Measurements from ENCODE around the gene PDAP1.
A peak's percentile ranks its signal among the peaks of the same experiment; 100 is the strongest.

The PDAP1 gene

DNA sequence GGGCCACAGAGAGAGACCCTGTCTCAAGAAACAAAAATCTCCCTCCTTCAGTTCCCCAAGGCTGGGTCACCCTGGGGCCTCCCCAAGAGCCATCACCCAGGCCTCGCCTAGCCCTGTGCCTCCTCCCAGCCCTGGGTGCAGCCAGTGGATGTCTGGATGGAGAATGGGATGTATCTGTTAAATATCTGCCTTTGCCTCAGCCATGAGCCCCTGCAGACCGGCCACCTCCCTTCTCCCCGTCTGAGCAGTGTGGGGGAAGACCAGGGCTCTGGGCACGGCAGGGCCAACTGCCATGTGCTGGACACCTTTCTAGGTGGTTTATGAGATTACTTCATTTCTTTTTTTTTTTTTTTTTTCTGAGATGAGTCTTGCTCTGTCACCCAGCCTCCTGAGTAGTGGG lies 23.9 kb downstream of the PDAP1 start:
- H3K4me3 ChIP-seq (ENCODE audit: low read length): no peak overlapping the region
- TF ChIP-seq, protein P1, sequence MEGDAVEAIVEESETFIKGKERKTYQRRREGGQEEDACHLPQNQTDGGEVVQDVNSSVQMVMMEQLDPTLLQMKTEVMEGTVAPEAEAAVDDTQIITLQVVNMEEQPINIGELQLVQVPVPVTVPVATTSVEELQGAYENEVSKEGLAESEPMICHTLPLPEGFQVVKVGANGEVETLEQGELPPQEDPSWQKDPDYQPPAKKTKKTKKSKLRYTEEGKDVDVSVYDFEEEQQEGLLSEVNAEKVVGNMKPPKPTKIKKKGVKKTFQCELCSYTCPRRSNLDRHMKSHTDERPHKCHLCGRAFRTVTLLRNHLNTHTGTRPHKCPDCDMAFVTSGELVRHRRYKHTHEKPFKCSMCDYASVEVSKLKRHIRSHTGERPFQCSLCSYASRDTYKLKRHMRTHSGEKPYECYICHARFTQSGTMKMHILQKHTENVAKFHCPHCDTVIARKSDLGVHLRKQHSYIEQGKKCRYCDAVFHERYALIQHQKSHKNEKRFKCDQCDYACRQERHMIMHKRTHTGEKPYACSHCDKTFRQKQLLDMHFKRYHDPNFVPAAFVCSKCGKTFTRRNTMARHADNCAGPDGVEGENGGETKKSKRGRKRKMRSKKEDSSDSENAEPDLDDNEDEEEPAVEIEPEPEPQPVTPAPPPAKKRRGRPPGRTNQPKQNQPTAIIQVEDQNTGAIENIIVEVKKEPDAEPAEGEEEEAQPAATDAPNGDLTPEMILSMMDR (IDR thresholded peaks at IDR 0.05; ENCODE audit: low read depth, low read length, poor library complexity, severe bottlenecking): no peak
- TF ChIP-seq EZH2phosphoT487 (IDR thresholded peaks at IDR 0.05; ENCODE audit: borderline replicate concordance, low read length): no peak
- peaks cover 12% of the 10 kb centered on the region for H3F3A ChIP-seq (ENCODE audit: control insufficient read depth, insufficient read depth)
- peak overlapping the region; percentile 10 for H3K27ac ChIP-seq (ENCODE audit: low read depth, low read length)
- H3K79me2 ChIP-seq (ENCODE audit: control insufficient read depth, low read length): peaks cover 53% of the 10 kb centered on the region
- peaks cover 72% of the 10 kb centered on the region for H3K36me3 ChIP-seq (ENCODE audit: control insufficient read depth, low read length)
- peaks cover 46% of the 10 kb centered on the region for H3K4me1 ChIP-seq (ENCODE audit: control insufficient read depth, low read length)
- H3K27me3 ChIP-seq (ENCODE audit: control insufficient read depth, low read length): no peaks in the 10 kb centered on the region
- H3K9me2 ChIP-seq (replicated peaks; ENCODE audit: control insufficient read depth, low read length): no peaks in the 10 kb centered on the region
- H3K9me3 ChIP-seq (ENCODE audit: control insufficient read depth, insufficient read depth, low read length): no peaks in the 10 kb centered on the region
- H4K20me1 ChIP-seq (ENCODE audit: control insufficient read depth, insufficient read depth, low read depth, low read length): no peaks in the 10 kb centered on the region
- peak overlapping the region; percentile 22; the same call in 1 of the 2 replicates for H3K4me2 ChIP-seq (ENCODE audit: low read length)

DNA sequence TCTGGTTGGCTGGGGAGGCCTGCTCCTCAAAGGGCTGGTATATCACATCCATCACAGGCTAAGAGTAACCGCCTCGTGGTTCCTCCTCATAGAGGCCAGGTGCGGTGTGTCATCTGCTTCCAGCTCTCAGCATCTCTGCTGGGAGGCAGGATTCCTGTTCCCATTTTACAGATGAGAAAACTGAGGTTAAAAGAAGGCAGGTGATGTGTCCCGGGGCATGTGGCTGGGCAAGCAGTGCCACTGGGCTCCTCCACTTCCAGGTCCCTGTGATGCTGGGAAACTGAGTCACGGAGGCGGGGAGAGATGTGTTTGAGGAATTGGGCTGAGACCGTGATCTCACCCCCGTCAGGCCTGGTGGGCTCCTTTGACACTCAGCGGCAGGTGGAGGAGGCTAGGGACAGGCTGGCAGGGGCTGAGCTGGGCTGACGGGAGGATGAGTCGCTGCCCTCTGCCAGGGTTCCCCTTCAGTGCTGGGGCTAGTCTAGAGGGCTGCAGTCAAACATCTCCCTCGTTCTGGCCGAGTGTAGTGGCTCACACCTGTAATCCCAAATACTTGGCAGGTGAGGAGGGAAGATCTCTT lies 24.5 kb downstream of the PDAP1 start:
- H4K20me1 ChIP-seq (ENCODE audit: control insufficient read depth, insufficient read depth, low read depth, low read length): no peaks in the 10 kb centered on the region
- H3K4me3 ChIP-seq (ENCODE audit: low read length): no peak overlapping the region
- TF ChIP-seq EZH2phosphoT487 (IDR thresholded peaks at IDR 0.05; ENCODE audit: borderline replicate concordance, low read length): no peak
- TF ChIP-seq, protein P1 (IDR thresholded peaks at IDR 0.05; ENCODE audit: low read depth, low read length, poor library complexity, severe bottlenecking): no peak
- no peaks in the 10 kb centered on the region for H3K27me3 ChIP-seq (ENCODE audit: control insufficient read depth, low read length)
- peak overlapping the region; percentile 10; the same call in 1 of the 2 replicates for H3K27ac ChIP-seq (ENCODE audit: low read depth, low read length)
- no peaks in the 10 kb centered on the region for H3K9me2 ChIP-seq (replicated peaks; ENCODE audit: control insufficient read depth, low read length)
- peak overlapping the region; percentile 22; the same call in 1 of the 2 replicates for H3K4me2 ChIP-seq (ENCODE audit: low read length)
- peaks cover 53% of the 10 kb centered on the region for H3K4me1 ChIP-seq (ENCODE audit: control insufficient read depth, low read length)
- H3K9me3 ChIP-seq (ENCODE audit: control insufficient read depth, insufficient read depth, low read length): no peaks in the 10 kb centered on the region
- peaks cover 53% of the 10 kb centered on the region for H3K79me2 ChIP-seq (ENCODE audit: control insufficient read depth, low read length)
- H3K36me3 ChIP-seq (ENCODE audit: control insufficient read depth, low read length): peaks cover 67% of the 10 kb centered on the region
- peaks cover 18% of the 10 kb centered on the region for H3F3A ChIP-seq (ENCODE audit: control insufficient read depth, insufficient read depth)

DNA sequence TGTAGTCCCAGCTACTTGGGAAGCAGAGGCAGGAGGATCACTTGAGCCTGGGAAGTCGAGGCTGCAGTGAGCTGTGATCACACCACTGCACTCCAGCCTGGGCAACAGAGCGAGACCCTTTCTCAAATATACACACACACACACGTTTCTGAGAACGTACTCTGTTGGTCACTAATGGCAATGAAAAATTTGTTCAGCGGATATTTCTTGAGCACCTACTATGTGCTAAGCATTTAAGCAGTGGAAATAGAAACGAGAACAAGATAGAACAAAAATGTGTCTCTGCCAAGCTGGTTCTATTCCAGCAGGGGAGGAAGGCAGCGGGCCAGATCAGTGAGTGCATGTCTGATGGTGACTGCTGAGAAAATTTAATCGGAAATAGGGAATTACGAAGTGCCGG lies 25.2 kb downstream of the PDAP1 start:
- H3K9me2 ChIP-seq (replicated peaks; ENCODE audit: control insufficient read depth, low read length): no peaks in the 10 kb centered on the region
- H4K20me1 ChIP-seq (ENCODE audit: control insufficient read depth, insufficient read depth, low read depth, low read length): no peaks in the 10 kb centered on the region
- H3K4me3 ChIP-seq (ENCODE audit: low read length): no peak overlapping the region
- peaks cover 53% of the 10 kb centered on the region for H3K79me2 ChIP-seq (ENCODE audit: control insufficient read depth, low read length)
- no peak overlapping the region for H3K4me2 ChIP-seq (ENCODE audit: low read length)
- no peak for TF ChIP-seq EZH2phosphoT487 (IDR thresholded peaks at IDR 0.05; ENCODE audit: borderline replicate concordance, low read length)
- TF ChIP-seq, protein P1 (IDR thresholded peaks at IDR 0.05; ENCODE audit: low read depth, low read length, poor library complexity, severe bottlenecking): no peak
- no peaks in the 10 kb centered on the region for H3K9me3 ChIP-seq (ENCODE audit: control insufficient read depth, insufficient read depth, low read length)
- H3K4me1 ChIP-seq (ENCODE audit: control insufficient read depth, low read length): peaks cover 60% of the 10 kb centered on the region
- H3F3A ChIP-seq (ENCODE audit: control insufficient read depth, insufficient read depth): peaks cover 24% of the 10 kb centered on the region
- H3K27ac ChIP-seq (ENCODE audit: low read depth, low read length): no peak overlapping the region
- H3K27me3 ChIP-seq (ENCODE audit: control insufficient read depth, low read length): no peaks in the 10 kb centered on the region
- peaks cover 66% of the 10 kb centered on the region for H3K36me3 ChIP-seq (ENCODE audit: control insufficient read depth, low read length)

Measured in DOHH2 (cell line).